T-helper 2 cell (primary cell): ENCODE data around the gene IGSF9B.
A peak's percentile ranks its signal among the peaks of the same experiment; 100 is the strongest.

ENCODE experiments used
- DNase-seq, 5 experiments: peaks; one replicate each; pipeline versions ENCODE4 v3.0.0 to v3.0.0-alpha.2; 2012 to 2022

IGSF9B gene

GRCh38 chr11:133918608-133919260 is 38.0 kb downstream of the IGSF9B start:
- DNase-seq, result no peak

GRCh38 chr11:133917921-133918607 is 38.7 kb downstream of the IGSF9B start:
- DNase-seq, result no peak

- DNase-seq, result no peak
Observed at GRCh38 chr11:133916784-133917440, 39.9 kb downstream of the IGSF9B start.

GRCh38 chr11:133913761-133914160 is 43.0 kb downstream of the IGSF9B start:
- no peak for DNase-seq

- DNase-seq, result peak in 1 of 5 experiments; percentile 27
Observed at GRCh38 chr11:133911171-133911570, 45.6 kb downstream of the IGSF9B start.

- DNase-seq, result no peak
Observed at GRCh38 chr11:133910101-133910500, 46.7 kb downstream of the IGSF9B start.

- no peak for DNase-seq
Observed at GRCh38 chr11:133908827-133909226, 47.9 kb downstream of the IGSF9B start.

GRCh38 chr11:133907841-133908241 is 48.9 kb downstream of the IGSF9B start:
- no peak for DNase-seq

GRCh38 chr11:133907216-133907615 is 49.6 kb downstream of the IGSF9B start:
- DNase-seq, result no peak

- no peak for DNase-seq
Observed at GRCh38 chr11:133906746-133907145, 50.0 kb downstream of the IGSF9B start.

GRCh38 chr11:133906241-133906640 is 50.5 kb downstream of the IGSF9B start:
- no peak for DNase-seq

GRCh38 chr11:133905677-133906156 is 51.1 kb downstream of the IGSF9B start:
- no peak for DNase-seq

GRCh38 chr11:133904818-133905515 is 51.8 kb downstream of the IGSF9B start:
- no peak for DNase-seq

- no peak for DNase-seq
Observed at GRCh38 chr11:133903875-133904817, 52.6 kb downstream of the IGSF9B start.

- no peak for DNase-seq
Observed at GRCh38 chr11:133903056-133903455, 53.7 kb downstream of the IGSF9B start.

GRCh38 chr11:133902506-133902905 is 54.3 kb downstream of the IGSF9B start:
- DNase-seq, result no peak

GRCh38 chr11:133901999-133902398 is 54.8 kb downstream of the IGSF9B start:
- peak in 1 of 5 experiments; percentile 18 for DNase-seq

- no peak for DNase-seq
Observed at GRCh38 chr11:133901316-133901715, 55.5 kb downstream of the IGSF9B start.

GRCh38 chr11:133900176-133901105 is 56.3 kb downstream of the IGSF9B start:
- DNase-seq, result no peak

- DNase-seq, result no peak
Observed at GRCh38 chr11:133898770-133899115, 58.0 kb downstream of the IGSF9B start.
